Erythroblast (primary cell): ENCODE measurements around the gene FNDC3B.

Experiments used
- GATA1 ChIP-seq: IDR thresholded peaks from 2 replicates; pipeline ENCODE4 v1.6.1; 2011; ENCODE audit warnings: low read depth, mild to moderate bottlenecking, control low read depth, low read length, moderate library complexity
- POLR2A ChIP-seq: IDR thresholded peaks from 2 replicates; pipeline ENCODE4 v1.6.1; 2011; ENCODE audit warnings: mild to moderate bottlenecking, low read length

DNA sequence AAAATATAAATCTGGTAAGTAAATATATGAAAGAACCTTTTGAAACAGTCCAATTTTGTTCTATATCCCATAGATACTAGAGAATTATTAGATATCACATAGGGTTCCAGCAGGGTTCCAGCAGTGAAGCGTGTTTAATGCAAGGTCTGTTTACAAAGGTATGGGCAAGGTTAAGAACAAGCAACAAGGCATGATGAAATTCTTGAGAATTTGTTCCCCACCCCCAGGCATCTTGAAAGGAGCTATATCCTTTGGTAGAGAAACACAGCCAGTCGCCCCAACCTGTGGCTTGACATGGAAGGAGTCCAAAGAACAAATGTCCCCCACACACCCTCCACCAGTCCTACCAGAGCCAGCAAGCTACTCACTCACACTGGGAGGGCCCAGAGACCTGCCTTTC, 18.6 kb upstream of the FNDC3B start:
- TF ChIP-seq POLR2A = no peak
- no peak for TF ChIP-seq GATA1
